OCI-LY3 (cell line): ENCODE measurements around the gene P2RX3.

Source experiments
- CTCF ChIP-seq: fragments of 200-600, 300-600 bp; sonication (generic); IDR thresholded peaks from 2 replicates; pipeline ENCODE4 v1.5.1; 2014; ENCODE audit warnings: antibody characterized with exemption, low read length, low read depth
- EZH2phosphoT487 ChIP-seq: fragments of 200-600 bp; shearing (Covaris generic); IDR thresholded peaks from 2 replicates; pipeline ENCODE4 v1.6.1; 2018; ENCODE audit warnings: antibody characterized with exemption, mixed run types, low read depth

GRCh38 chr11:57387289-57388030, 49.3 kb downstream of the P2RX3 start:
- TF ChIP-seq EZH2phosphoT487 (no peak), CTCF (peak; percentile 39)
